Prostate gland (tissue), 2 donors: ENCODE data around the gene SKIDA1.

Experiments
- CTCF ChIP-seq, 4 experiments: fragments of 200-600 bp in 2 of 4; fragments of 450-650 bp in 2 of 4; sonication (generic) in 2 of 4; IDR thresholded peaks; 1 replicate in 3 of 4; 2 replicates in 1 of 4; pipeline ENCODE4 v1.5.1; 2016 to 2019; ENCODE audit warnings: antibody characterized with exemption in 4 of 4, mild to moderate bottlenecking in 2 of 4, moderate library complexity in 2 of 4
- POLR2A ChIP-seq: fragments of 450-650 bp; IDR thresholded peaks from one replicate; pipeline ENCODE4 v1.6.1; 2016; ENCODE audit warnings: antibody characterized with exemption, mild to moderate bottlenecking
- POLR2AphosphoS5 ChIP-seq: sonication (generic); formaldehyde crosslinking; IDR thresholded peaks from one replicate; pipeline ENCODE4 v1.6.1; 2017; ENCODE audit warnings: antibody characterized with exemption

GRCh38 chr10:21529032-21529910 is 3.8 kb upstream of the SKIDA1 start:
- no peak for TF ChIP-seq POLR2A
- TF ChIP-seq CTCF (IDR thresholded peaks at IDR 0.05) = no peak
- no peak for TF ChIP-seq POLR2AphosphoS5
